PC-9 (cell line): ENCODE data around the gene LRMDA. TPM values are rescaled to one million over a fixed set of nuclear protein-coding genes. Genes with fewer than 3 reads are reported as not detected.

Source experiments
- BruUV-seq: library from RNA; stranded (reverse); fragments of 400-500 nt; replicated peaks from 2 replicates; lab custom pipeline; 2021; lab: Mats Ljungman, UMichigan
- CTCF ChIA-PET: fragments of 300-600 bp; sonication (Branson Sonifier 250); formaldehyde crosslinking; loops from one replicate; lab custom pipeline; 2022; ENCODE audit warnings: antibody characterized with exemption; lab: Charles Lee
- POLR2A ChIA-PET: fragments of 300-600 bp; sonication (Branson Sonifier 250); formaldehyde crosslinking; loops from one replicate; lab custom pipeline; 2022; ENCODE audit warnings: antibody characterized with exemption; ENCODE audit not compliant: unreplicated experiment; lab: Charles Lee
- DNase-seq, 2 experiments: peaks; one replicate each; pipeline versions ENCODE4 v3.0.0 to v3.0.0-alpha.2; 2015 to 2022; ENCODE audit warnings: mixed read lengths in 1 of 2
- H2AFZ ChIP-seq: fragments of 200-600 bp; sonication (generic); 2 replicates; pipeline ENCODE4 v1.8.1; 2017; ENCODE audit warnings: antibody characterized with exemption
- H3F3A ChIP-seq: fragments of 200-600 bp; sonication (generic); 2 replicates; pipeline ENCODE4 v1.8.1; 2017; ENCODE audit warnings: antibody characterized with exemption, mild to moderate bottlenecking, low read depth; ENCODE audit not compliant: insufficient read depth
- H3K27ac ChIP-seq: fragments of 200-600 bp; sonication (generic); 2 replicates; pipeline ENCODE4 v1.6.1; 2016; ENCODE audit warnings: mixed run types
- H3K27me3 ChIP-seq: fragments of 200-600 bp; sonication (generic); 2 replicates; pipeline ENCODE4 v1.6.1; 2016; ENCODE audit warnings: low read depth, mixed run types; ENCODE audit not compliant: insufficient read depth
- H3K36me3 ChIP-seq: fragments of 200-600 bp; sonication (generic); 2 replicates; pipeline ENCODE4 v1.6.1; 2016; ENCODE audit warnings: low read depth, mixed run types
- H3K4me1 ChIP-seq: fragments of 200-600 bp; sonication (generic); replicated peaks from 2 replicates; pipeline ENCODE4 v1.6.1; 2016; ENCODE audit warnings: mixed run types; ENCODE audit not compliant: insufficient read depth
- H3K4me2 ChIP-seq: fragments of 200-600 bp; sonication (generic); 2 replicates; pipeline ENCODE4 v1.6.1; 2017; ENCODE audit warnings: mixed run types
- H3K4me3 ChIP-seq: fragments of 200-600 bp; sonication (generic); 2 replicates; pipeline ENCODE4 v1.6.1; 2016; ENCODE audit warnings: mixed run types
- H3K79me2 ChIP-seq: fragments of 200-600 bp; sonication (generic); 2 replicates; pipeline ENCODE4 v1.6.1; 2017; ENCODE audit warnings: low read depth, mixed run types
- H3K9me2 ChIP-seq: fragments of 200-600 bp; sonication (generic); 2 replicates; pipeline ENCODE4 v1.8.1; 2017; ENCODE audit warnings: mild to moderate bottlenecking; ENCODE audit not compliant: insufficient read depth
- H3K9me3 ChIP-seq: fragments of 200-600 bp; sonication (generic); 2 replicates; pipeline ENCODE4 v1.8.1; 2016; ENCODE audit warnings: low read depth; ENCODE audit not compliant: insufficient read depth
- H4K20me1 ChIP-seq: fragments of 200-600 bp; sonication (generic); 2 replicates; pipeline ENCODE4 v1.8.1; 2017; ENCODE audit not compliant: insufficient read depth
- EZH2 ChIP-seq: fragments of 200-600 bp; sonication (generic); IDR thresholded peaks from 2 replicates; pipeline ENCODE4 v1.8.0; 2017; ENCODE audit warnings: antibody characterized with exemption, low read depth
- intact Hi-C: fragments of 100-400 bp; cut with micrococcal nuclease; formaldehyde crosslinking; loops from one replicate; pipeline ENCODE4 v1.10.0; 2022; ENCODE audit not compliant: unreplicated experiment
- total RNA-seq: library from RNA; stranded (reverse); gene quantifications from 2 replicates; pipeline ENCODE4 v1.2.3, GENCODE V29; 2021
- TF ChIP-seq, protein P1 (sequence below): fragments of 200-600 bp; sonication (generic); conservative IDR thresholded peaks from 2 replicates; pipeline ENCODE4 v1.6.1; 2017; ENCODE audit warnings: mixed run types, antibody characterized with exemption, mild to moderate bottlenecking, moderate library complexity

LRMDA gene
- total RNA-seq, 1 experiment from 2014 or later = not detected

DNA sequence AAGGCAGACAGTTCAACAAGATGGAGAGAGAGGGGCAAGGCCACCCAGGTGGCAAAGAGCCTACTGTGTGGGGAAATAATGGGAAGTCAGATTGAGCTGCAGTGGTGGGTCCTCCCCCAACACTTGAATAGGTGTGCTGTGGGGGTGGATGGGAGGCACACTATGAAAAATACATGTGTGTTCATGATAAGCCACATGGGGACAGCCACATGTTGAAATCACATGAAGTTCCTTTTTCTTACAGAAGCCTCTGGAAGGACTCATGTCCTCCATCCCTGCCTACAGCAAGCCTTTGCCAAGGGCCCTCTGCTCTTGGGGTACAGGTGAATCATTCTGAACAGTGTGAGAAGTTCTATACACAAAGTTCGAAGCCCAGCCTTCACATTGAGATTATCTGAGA is 310.9 kb downstream of the LRMDA start:
- no peak for TF ChIP-seq EZH2
- TF ChIP-seq, protein P1, sequence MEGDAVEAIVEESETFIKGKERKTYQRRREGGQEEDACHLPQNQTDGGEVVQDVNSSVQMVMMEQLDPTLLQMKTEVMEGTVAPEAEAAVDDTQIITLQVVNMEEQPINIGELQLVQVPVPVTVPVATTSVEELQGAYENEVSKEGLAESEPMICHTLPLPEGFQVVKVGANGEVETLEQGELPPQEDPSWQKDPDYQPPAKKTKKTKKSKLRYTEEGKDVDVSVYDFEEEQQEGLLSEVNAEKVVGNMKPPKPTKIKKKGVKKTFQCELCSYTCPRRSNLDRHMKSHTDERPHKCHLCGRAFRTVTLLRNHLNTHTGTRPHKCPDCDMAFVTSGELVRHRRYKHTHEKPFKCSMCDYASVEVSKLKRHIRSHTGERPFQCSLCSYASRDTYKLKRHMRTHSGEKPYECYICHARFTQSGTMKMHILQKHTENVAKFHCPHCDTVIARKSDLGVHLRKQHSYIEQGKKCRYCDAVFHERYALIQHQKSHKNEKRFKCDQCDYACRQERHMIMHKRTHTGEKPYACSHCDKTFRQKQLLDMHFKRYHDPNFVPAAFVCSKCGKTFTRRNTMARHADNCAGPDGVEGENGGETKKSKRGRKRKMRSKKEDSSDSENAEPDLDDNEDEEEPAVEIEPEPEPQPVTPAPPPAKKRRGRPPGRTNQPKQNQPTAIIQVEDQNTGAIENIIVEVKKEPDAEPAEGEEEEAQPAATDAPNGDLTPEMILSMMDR = no peak
- H3K36me3 ChIP-seq = no peaks in the 10 kb centered on the region
- H3K9me2 ChIP-seq = no peaks in the 10 kb centered on the region
- H3K9me3 ChIP-seq = no peaks in the 10 kb centered on the region
- H3K27me3 ChIP-seq = no peaks in the 10 kb centered on the region
- H3K4me2 ChIP-seq = no peak overlapping the region
- DNase-seq = no peak
- BruUV-seq = no TSS peak
- H2AFZ ChIP-seq = no peak overlapping the region
- no peaks in the 10 kb centered on the region for H3F3A ChIP-seq
- POLR2A ChIA-PET = no interaction called here
- no peaks in the 10 kb centered on the region for H3K79me2 ChIP-seq
- intact Hi-C loops = no loop called here
- no peaks in the 10 kb centered on the region for H4K20me1 ChIP-seq
- H3K4me3 ChIP-seq = no peak overlapping the region
- H3K4me1 ChIP-seq = no peaks in the 10 kb centered on the region
- CTCF ChIA-PET = no interaction called here
- H3K27ac ChIP-seq = no peak overlapping the region

DNA sequence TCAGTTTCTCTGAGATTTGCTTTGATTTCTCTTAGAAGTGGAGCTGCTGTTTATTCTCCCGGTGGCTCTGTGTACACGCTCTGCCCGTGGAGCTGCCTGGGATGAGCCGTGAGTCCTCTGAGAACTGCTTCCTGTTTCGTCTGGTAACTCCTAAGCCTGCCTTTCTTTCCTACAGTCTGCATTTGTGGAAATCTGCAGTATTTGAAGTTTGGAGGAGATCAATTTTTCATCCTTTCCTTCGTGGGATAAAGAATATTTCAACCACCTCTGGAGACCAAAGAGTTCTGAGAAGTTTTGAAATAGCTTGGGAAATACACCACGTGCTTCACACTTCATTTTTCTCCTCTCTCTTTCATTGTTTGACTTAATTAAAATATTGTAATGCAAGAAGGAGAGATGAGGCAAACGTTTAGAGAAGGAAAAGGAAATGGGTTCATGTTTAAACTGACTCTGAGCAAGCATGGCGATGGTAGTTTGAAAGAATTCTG is 311.9 kb downstream of the LRMDA start:
- Histone ChIP-seq H3K27ac (no peak overlapping the region), H3K79me2 (no peaks in the 10 kb centered on the region), H4K20me1 (no peaks in the 10 kb centered on the region), H3K27me3 (no peaks in the 10 kb centered on the region), H3K36me3 (no peaks in the 10 kb centered on the region), H3K9me2 (no peaks in the 10 kb centered on the region), H3K4me1 (no peaks in the 10 kb centered on the region), H3K4me3 (no peak overlapping the region), H3K4me2 (no peak overlapping the region), H2AFZ (no peak overlapping the region), H3K9me3 (no peaks in the 10 kb centered on the region), H3F3A (no peaks in the 10 kb centered on the region)
- CTCF ChIA-PET = no interaction called here
- POLR2A ChIA-PET = no interaction called here
- intact Hi-C loops = no loop called here
- no TSS peak for BruUV-seq
- TF ChIP-seq, protein P1 = no peak
- TF ChIP-seq EZH2 = no peak
- no peak for DNase-seq

DNA sequence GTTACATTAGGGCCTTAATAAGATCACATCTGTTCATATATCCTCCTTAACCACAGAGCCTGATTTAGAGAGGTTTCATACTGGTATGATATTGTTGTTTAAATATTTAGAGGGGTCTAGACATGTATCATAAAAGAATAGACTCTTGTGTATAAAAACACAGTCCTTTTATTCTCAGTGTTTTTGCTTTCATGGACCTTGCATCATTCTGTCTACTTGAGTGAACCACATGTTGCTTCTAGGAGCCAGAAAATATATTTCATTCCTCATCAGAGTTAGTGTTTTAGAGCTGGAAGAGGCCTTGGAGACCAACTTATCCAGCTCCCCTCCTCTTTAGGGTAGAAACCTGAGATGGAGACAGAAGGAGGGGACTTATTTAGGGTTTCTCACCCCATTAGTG is 312.8 kb downstream of the LRMDA start:
- Histone ChIP-seq H3K4me2 (no peak overlapping the region), H3K79me2 (no peaks in the 10 kb centered on the region), H3K9me3 (no peaks in the 10 kb centered on the region), H3K27ac (no peak overlapping the region), H3F3A (no peaks in the 10 kb centered on the region), H3K27me3 (no peaks in the 10 kb centered on the region), H3K36me3 (no peaks in the 10 kb centered on the region), H3K4me3 (no peak overlapping the region), H4K20me1 (no peaks in the 10 kb centered on the region), H2AFZ (no peak overlapping the region), H3K9me2 (no peaks in the 10 kb centered on the region), H3K4me1 (no peaks in the 10 kb centered on the region)
- ChIA-PET CTCF (no interaction called here), POLR2A (no interaction called here)
- no peak for DNase-seq
- BruUV-seq = no TSS peak
- TF ChIP-seq EZH2 = no peak
- TF ChIP-seq, protein P1 = no peak
- intact Hi-C loops = no loop called here
